WI38 (cell line): ENCODE measurements around the gene TMEM219.

Experiments used
- H3K4me3 ChIP-seq: 2 replicates; pipeline ENCODE4 v1.5.1; 2011; ENCODE audit warnings: low read depth, mild to moderate bottlenecking, control low read depth, low read length
- TF ChIP-seq, protein P1 (sequence below): IDR thresholded peaks from 2 replicates; pipeline ENCODE4 v1.5.1; 2012; ENCODE audit warnings: low read depth, mild to moderate bottlenecking, control low read depth, low read length

Gene TMEM219, protein sequence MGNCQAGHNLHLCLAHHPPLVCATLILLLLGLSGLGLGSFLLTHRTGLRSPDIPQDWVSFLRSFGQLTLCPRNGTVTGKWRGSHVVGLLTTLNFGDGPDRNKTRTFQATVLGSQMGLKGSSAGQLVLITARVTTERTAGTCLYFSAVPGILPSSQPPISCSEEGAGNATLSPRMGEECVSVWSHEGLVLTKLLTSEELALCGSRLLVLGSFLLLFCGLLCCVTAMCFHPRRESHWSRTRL

DNA sequence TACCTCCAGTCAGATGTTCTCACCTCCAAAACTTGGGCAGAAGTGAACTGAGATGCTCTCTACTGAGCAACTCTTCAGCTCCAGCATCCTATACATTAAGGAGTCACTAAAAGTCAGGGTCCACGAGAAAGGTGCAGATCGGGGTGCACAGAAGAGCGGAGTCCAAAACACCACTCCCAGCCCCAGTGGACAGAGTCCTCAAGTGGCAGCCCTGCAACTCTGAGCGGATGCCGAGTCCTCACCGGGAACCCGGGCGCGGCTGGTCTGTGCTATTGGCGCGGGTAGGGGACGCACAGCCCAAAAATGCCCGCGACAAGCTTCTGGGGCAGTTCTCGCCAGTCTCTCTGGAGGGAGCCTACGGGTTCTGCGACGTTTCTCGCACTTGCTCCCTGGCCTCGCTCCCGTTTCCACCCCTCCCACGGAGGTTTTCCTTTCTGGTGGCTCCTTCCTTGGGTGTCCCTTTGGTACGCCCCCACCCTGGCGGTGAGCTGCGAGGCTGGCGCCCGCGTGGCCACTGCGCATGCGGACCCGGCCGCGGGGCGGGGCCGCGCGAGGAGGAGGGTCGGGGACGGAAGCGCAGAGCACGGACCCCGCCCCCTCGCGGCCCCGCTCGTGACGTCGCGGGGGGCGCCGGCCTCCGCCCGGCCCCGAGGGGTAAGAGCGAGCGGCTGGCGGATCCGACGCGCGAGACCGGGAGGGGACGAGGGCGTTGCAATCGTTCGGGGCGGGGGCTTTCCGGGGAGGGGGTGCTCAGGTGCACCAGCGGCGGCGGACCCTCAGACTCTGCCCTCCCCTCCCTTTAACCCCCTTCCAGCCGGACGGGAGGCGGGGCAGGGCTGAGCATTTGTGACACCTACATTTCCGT, at the start of gene TMEM219:
Gene TMEM219, plus strand, starts transcription at position 601 of the 865 bp plus-strand sequence. CDS start 1,065 bp downstream, outside the sequence.
- peak within 1 kb of the TSS; percentile 69 for H3K4me3 ChIP-seq
- TF ChIP-seq, protein P1, sequence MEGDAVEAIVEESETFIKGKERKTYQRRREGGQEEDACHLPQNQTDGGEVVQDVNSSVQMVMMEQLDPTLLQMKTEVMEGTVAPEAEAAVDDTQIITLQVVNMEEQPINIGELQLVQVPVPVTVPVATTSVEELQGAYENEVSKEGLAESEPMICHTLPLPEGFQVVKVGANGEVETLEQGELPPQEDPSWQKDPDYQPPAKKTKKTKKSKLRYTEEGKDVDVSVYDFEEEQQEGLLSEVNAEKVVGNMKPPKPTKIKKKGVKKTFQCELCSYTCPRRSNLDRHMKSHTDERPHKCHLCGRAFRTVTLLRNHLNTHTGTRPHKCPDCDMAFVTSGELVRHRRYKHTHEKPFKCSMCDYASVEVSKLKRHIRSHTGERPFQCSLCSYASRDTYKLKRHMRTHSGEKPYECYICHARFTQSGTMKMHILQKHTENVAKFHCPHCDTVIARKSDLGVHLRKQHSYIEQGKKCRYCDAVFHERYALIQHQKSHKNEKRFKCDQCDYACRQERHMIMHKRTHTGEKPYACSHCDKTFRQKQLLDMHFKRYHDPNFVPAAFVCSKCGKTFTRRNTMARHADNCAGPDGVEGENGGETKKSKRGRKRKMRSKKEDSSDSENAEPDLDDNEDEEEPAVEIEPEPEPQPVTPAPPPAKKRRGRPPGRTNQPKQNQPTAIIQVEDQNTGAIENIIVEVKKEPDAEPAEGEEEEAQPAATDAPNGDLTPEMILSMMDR = peak; percentile 35

DNA sequence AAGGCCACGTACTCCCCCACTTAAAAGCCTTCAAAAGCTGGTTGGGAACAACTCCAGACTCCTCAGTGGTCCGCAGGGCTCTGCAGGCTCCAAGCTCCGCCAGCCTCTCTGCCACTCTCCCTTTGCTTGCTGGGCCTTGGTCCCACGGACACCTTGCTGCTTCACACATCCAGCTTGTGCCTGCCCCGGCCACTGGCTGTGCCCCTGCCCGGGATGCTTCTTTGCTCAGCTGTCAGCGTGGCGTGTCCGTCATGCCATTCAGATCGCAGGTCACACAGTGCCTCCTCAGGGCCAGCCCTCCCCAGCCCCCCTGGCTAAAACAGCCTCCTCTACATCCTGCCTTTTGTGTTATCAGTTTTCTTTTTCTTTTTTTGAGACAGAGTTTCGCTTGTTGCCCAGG, 49.8 kb upstream of the TMEM219 start:
- TF ChIP-seq, protein P1 = no peak
- no peak overlapping the region for H3K4me3 ChIP-seq

DNA sequence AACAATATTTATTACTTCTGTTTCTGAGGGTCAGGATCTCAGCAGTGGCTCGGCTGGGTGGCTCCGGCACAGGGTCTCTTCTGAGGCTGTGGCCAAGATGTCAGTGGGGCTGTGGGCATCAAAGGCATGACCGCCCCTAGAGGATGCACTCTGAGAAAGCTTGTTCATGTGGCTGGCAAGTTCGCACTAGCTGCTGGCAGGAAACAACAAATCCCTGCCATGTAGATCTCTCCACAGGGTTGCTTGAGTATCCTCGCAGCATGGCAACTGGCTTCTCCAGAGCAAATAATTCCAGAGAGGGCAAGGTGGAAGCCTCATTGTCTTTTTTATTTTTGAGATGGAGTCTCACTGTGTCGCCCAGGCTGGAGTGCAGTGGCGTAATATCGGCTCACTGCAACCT, 48.4 kb upstream of the TMEM219 start:
- TF ChIP-seq, protein P1 = no peak
- no peak overlapping the region for H3K4me3 ChIP-seq

DNA sequence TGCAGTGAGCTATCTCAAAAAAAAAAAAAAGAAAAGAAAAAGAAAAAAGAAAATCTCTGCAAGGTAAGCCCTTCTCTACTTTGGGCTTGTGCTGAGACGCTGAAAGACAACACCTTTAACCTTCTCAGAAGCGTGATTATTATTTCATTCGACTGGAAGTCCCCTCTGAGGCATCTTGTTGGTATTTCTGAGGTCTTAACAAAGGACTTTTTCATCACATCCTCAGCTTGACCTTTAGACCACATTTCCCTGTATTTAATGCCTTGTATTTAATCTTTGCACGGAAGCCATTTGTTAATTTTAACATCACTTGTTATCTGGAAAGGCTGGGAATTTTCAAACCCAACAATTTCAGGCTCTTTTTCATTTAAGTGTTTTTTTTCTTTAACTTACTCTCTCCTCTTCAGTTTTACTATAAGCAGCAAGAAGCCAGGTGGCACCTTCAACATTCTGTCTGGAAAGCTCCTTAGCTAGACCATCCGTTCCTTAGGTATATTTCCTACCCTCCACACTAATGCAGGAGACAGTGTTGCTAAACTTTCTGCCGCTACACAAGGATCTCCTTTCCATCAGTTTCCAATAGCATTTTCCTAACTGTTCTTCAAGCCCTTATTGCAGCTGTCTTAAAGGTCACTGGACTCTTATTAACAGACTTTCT, 46.2 kb upstream of the TMEM219 start:
- no peak overlapping the region for H3K4me3 ChIP-seq

DNA sequence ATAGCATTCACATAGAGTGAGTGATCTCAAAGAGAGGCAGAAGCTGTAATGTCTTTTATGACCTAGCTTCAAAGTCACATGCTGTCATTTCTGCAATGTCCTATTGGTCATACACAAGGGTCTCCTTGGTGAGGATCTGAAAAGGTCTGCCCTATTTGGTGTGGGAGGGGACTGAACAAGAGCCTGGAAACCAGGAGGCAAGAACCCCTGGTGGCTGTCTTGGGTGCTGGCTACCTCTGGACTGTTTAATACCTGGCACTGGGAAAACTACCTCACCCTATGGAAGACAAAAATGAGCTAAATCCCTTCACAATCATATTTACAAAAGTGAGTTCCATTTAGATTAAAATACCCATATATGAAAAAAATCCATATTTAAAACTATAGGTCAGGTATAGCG, 44.9 kb upstream of the TMEM219 start:
- H3K4me3 ChIP-seq = no peak overlapping the region
- TF ChIP-seq, protein P1 = no peak

More for the DNA sequence above, 46.2 kb upstream of the TMEM219 start:
- TF ChIP-seq, protein P1 = no peak

DNA sequence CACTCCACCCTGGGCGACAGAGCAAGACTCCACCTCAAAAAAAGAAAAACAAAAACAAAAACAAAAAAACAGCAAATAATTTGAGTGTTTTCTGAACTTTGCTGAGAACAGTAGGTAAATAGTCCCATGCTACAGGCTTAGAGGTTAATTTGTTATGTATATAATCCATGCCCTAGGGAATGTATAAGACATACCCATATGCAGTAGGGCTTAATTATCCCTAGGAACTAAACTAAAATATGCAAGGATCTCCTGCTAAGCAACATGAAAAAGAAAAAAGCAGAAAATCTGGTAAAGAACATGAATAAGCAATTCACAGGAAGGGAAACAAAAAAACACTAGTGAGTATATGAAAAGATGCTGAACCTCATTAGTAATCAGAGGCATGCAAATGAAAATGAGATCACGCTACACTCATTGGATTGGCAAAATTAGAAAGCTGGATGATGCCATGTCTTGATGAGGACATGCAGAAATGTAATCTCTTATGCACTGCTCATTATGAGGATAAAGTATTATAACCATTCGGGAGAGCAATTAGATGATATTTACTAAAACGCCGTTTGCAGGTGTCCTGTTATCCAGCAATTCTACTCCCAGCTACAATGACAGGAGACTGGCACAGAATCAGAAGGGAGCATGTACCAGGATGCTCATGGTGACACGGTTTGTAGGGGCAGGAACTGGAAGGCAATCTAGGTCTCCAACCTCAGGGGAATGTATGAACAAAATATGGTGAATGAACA, 41.4 kb upstream of the TMEM219 start:
- TF ChIP-seq, protein P1 = no peak

More for the DNA sequence above, 41.4 kb upstream of the TMEM219 start:
- H3K4me3 ChIP-seq = no peak overlapping the region
